Measurements from ENCODE around the gene KLHL5. TPM values are rescaled to one million over a fixed set of nuclear protein-coding genes. Genes with fewer than 3 reads are reported as not detected.
"Not testable (repeated sequence)": the region's sequence is repeated elsewhere in the genome, so short reads cannot be mapped to it uniquely, and the experiment has no call there.

KLHL5 gene
- total and polyA plus RNA-seq, 12 donors = 4.2 to 22.7 (median 11.3) TPM

GRCh38 chr4:39025552-39026085 lies 36.4 kb upstream of the KLHL5 start:
- H3K4me1 ChIP-seq = peaks cover 0 to 20% (median 0%) of the 10 kb centered on the region in 9 donors
- ATAC-seq (no peak), DNase-seq (no peak)
- no peak overlapping the region for H3K4me3 ChIP-seq
- TF ChIP-seq CTCF (IDR thresholded peaks at IDR 0.05) = no peak
- no peaks in the 10 kb centered on the region for H3K36me3 ChIP-seq
- 82 to 88% methylated on average over 4 of the region's 4 CpGs for WGBS, 2 donors
- intact Hi-C loops (cut with DNase I) = no loop called here
- H3K27ac ChIP-seq = no peak overlapping the region
- H3K9me3 ChIP-seq = no peaks in the 10 kb centered on the region
- no peaks in the 10 kb centered on the region for H3K27me3 ChIP-seq

GRCh38 chr4:39026096-39026495 lies 35.9 kb upstream of the KLHL5 start:
- Histone ChIP-seq H3K4me1 (peaks cover 0 to 20% (median 0%) of the 10 kb centered on the region in 9 donors), H3K9me3 (no peaks in the 10 kb centered on the region), H3K27ac (no peak overlapping the region), H3K36me3 (no peaks in the 10 kb centered on the region), H3K27me3 (no peaks in the 10 kb centered on the region), H3K4me3 (no peak overlapping the region)
- DNase-seq = no peak
- no peak for TF ChIP-seq CTCF (IDR thresholded peaks at IDR 0.05)
- intact Hi-C loops (cut with DNase I) = no loop called here
- no peak for ATAC-seq

- intact Hi-C loops (cut with DNase I) = no loop called here
- no peak for DNase-seq
- Histone ChIP-seq H3K27ac (peak overlapping the region in 1 of 10 donors; percentile 77), H3K4me1 (peaks cover 0 to 40% (median 0%) of the 10 kb centered on the region in 9 donors), H3K9me3 (no peaks in the 10 kb centered on the region), H3K36me3 (no peaks in the 10 kb centered on the region), H3K4me3 (peak overlapping the region in 1 of 10 donors; percentile 46), H3K27me3 (no peaks in the 10 kb centered on the region)
- ATAC-seq = no peak
- no peak for TF ChIP-seq CTCF (IDR thresholded peaks at IDR 0.05)
Observed at GRCh38 chr4:39029752-39030694, 32.0 kb upstream of the KLHL5 start.

- intact Hi-C loops (cut with DNase I) = no loop called here
- no peak for ATAC-seq
- no peaks in the 10 kb centered on the region for H3K36me3 ChIP-seq
- H3K27ac ChIP-seq = peak overlapping the region in 1 of 10 donors; percentile 77
- 85 to 90% methylated on average over 3 of the region's 3 CpGs for WGBS, 2 donors
- no peak for DNase-seq
- TF ChIP-seq CTCF (IDR thresholded peaks at IDR 0.05) = no peak
- H3K4me3 ChIP-seq = peak overlapping the region in 1 of 10 donors; percentile 46
- no peaks in the 10 kb centered on the region for H3K9me3 ChIP-seq
- no peaks in the 10 kb centered on the region for H3K27me3 ChIP-seq
- peaks cover 0 to 35% (median 0%) of the 10 kb centered on the region in 9 donors for H3K4me1 ChIP-seq
Observed at GRCh38 chr4:39030725-39031124, 31.3 kb upstream of the KLHL5 start.

GRCh38 chr4:39031590-39032020 lies 30.4 kb upstream of the KLHL5 start:
- H3K9me3 ChIP-seq; ATAC-seq; DNase-seq; H3K36me3 ChIP-seq; H3K27me3 ChIP-seq; intact Hi-C loops (cut with DNase I): not testable (repeated sequence)
- peaks cover 0 to 29% (median 0%) of the 10 kb centered on the region in 9 donors for H3K4me1 ChIP-seq
- 87 to 93% methylated on average over 6 of the region's 6 CpGs for WGBS, 2 donors
- H3K4me3 ChIP-seq = peak overlapping the region in 1 of 10 donors; percentile 46
- peak overlapping the region in 1 of 10 donors; percentile 77 for H3K27ac ChIP-seq

All from heart right ventricle (tissue), 16 donors.